Measurements from ENCODE around the gene BPGM.

BPGM gene

DNA sequence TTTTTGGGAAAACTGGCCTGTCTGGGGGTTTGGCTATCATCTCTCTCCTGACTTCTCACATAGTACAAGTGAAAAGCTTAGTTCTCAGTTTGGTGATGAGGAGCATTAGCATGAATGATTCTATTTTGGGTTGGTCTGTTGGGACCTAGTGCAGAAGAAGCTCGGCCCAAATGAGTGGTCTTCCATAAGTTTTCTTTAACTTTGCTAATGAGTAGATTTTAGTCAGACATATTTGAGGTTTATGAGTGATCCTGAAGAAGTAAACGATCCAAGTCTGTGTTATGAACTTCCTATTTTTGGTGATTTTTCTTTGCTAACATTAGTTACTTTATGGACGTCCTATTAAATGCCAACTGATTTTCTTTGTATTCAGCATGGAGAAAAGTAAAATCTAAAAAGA is 81.1 kb downstream of the BPGM start:
- H3K4me3 ChIP-seq, result no peak overlapping the region
- no peak for DNase-seq (ENCODE audit: low read depth, low spot score)
- H3K27ac ChIP-seq, result no peak overlapping the region
- no peaks in the 10 kb centered on the region for H3K9me3 ChIP-seq (ENCODE audit: low read depth, low read length)
- no peak overlapping the region for H3K9ac ChIP-seq (ENCODE audit: insufficient read length)
- no peaks in the 10 kb centered on the region for H3K36me3 ChIP-seq (ENCODE audit: insufficient read depth, low read length)
- no peak for TF ChIP-seq EZH2 (IDR thresholded peaks at IDR 0.05)
- TF ChIP-seq FOXP2 (optimal IDR thresholded peaks at IDR 0.05; ENCODE audit: control extremely low read depth, extremely low read length, insufficient read depth), result no peak
- TF ChIP-seq POLR2AphosphoS5 (IDR thresholded peaks at IDR 0.05; ENCODE audit: borderline replicate concordance, low read depth, low read length), result no peak
